Globus pallidus (tissue), 1 donor: ENCODE measurements around the gene DOCK3.
"Not testable (repeated sequence)": the region's sequence is repeated elsewhere in the genome, so short reads cannot be mapped to it uniquely, and the experiment has no call there.

Experiments used
- DNase-seq: peaks from one replicate; pipeline ENCODE4 v3.0.0-alpha.2; 2015; ENCODE audit warnings: low spot score

Gene DOCK3

DNA sequence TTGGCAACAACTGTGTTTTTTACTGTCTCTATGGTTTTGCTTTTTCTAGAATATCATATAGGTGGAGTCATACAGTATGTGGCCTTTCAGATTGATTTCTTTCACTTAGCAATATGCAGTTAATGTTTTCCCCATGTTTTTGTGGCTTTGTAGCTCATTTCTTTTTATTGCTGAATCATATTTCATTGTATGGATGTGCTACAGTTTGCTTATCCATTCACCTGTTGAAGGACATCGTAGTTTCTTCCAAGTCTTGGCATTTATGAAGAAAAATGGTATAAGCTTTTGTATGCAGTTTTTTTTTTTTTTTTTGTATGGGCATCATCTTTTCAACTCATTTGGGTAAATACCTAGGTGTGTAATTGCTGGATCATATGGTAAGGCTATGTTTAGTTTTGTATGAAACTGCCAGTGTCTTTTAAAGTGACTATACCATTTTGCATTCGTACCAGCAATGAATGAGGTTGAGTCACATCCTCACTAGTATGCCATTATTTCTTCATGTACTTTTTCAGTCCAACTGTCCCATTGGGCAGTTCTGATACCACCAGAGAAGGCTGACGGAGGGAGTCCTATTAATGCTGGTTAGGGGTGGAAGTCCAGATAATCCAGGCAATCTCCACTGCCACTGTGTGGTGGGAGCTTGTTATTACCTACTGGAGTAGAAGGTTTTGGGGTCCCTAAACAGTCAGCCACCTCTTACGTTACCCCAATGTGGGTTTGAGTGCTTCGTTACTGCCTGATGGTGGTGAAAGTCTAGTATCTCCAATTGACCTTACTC, 210.5 kb downstream of the DOCK3 start:
- no peak for DNase-seq

GRCh38 chr3:50890688-50891344, 216.1 kb downstream of the DOCK3 start:
- DNase-seq, result no peak

GRCh38 chr3:50901097-50901496, 226.4 kb downstream of the DOCK3 start:
- not testable (repeated sequence) for DNase-seq

GRCh38 chr3:50912746-50913145, 238.0 kb downstream of the DOCK3 start:
- no peak for DNase-seq

GRCh38 chr3:50913260-50913659, 238.5 kb downstream of the DOCK3 start:
- DNase-seq, result no peak

DNA sequence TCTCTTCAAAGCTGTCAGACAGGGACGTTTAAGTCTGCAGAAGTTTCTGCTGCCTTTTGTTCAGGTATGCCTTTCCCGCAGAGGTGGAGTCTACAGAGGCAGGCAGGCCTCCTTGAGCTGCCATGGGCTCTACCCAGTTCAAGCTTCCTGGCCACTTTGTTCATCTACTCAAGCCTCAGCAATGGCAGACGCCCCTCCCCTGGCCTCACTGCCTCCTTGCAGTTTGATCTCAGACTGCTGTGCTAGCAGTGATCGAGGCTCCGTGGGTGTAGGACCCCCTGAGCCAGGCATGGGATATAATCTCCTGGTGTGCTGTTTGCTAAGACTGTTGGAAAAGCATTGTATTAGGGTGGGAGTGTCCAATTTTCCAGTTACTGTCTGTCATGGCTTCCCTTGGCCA, 247.3 kb downstream of the DOCK3 start:
- DNase-seq, result not testable (repeated sequence)

DNA sequence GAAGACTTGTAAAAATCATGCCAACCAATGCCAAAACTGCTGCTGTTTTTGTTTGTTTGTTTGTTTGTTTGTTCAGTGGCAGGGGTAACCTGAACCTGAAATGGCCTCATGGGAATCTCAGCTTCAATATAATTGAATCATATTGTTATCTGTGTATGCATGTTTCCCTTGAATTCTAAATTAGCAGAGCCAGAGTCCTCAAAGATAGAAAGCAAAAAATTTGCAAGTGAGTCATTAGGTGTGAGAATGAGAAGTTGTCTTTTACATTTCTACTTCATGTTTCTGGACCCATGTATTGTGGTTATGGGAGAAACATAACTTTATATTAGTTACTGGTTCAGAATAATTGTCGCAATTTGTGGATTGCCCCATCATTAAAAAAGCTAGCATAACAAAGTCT, 249.2 kb downstream of the DOCK3 start:
- DNase-seq, result no peak

- no peak for DNase-seq
Measured at GRCh38 chr3:50924638-50925037, 249.9 kb downstream of the DOCK3 start.

DNA sequence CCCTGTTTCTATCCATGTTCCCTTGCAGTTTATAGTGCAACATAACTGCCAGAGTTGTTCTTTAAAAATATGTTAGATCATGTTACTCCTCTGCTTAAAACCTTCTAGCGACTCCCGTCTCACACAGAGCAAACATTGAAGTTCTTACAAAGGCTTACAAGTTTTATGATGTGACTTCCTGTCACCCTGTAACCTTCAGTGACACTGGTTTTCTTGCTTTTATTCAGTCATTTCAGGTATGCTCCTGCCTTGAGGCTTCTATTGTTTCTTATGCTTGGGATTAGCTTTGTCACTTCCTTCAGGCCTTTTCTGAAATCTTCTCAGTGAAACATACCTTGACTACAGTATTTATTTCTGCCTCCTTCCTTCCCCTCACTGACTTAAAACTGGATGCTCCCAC, 252.1 kb downstream of the DOCK3 start:
- DNase-seq, result no peak

- DNase-seq, result no peak
Measured at GRCh38 chr3:50930371-50931208, 255.9 kb downstream of the DOCK3 start.

DNA sequence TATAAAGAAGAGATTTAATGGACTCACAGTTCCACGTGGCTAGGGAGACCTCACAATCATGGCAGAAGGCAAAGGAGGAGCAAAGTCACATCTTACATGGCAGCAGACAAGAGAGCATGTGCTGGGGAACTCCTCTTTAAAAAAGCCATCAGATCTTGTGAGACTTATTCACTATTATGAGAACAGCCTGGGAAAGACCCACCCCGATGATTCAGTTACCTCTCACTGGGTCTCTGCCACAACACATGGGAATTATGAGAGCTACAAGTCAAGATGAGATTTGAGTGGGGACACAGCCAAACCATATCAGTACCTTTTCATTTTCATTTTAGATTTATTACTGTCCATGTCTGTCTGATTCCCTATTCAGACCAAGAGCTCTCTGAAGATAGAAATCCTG, 258.2 kb downstream of the DOCK3 start:
- DNase-seq, result not testable (repeated sequence)

GRCh38 chr3:50936389-50936788, 261.7 kb downstream of the DOCK3 start:
- DNase-seq, result no peak

DNA sequence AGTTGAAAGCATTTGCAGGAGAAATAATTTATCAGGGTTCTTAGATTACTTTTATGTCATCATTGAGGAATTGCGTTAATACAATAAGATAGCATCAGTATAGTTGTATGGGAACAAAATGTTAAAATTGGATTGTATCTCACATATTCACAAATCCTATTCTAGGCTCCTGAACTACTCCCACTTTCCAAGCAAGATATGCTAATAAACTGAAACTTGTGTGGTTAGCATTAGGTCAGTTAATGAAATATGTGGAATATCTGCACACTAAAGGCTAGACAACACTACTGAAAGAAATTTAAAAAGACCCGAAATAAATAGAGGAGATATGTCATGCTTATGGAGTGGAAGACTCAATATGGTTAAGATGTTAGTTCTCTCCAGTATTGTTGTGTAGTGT, 272.7 kb downstream of the DOCK3 start:
- no peak for DNase-seq

DNA sequence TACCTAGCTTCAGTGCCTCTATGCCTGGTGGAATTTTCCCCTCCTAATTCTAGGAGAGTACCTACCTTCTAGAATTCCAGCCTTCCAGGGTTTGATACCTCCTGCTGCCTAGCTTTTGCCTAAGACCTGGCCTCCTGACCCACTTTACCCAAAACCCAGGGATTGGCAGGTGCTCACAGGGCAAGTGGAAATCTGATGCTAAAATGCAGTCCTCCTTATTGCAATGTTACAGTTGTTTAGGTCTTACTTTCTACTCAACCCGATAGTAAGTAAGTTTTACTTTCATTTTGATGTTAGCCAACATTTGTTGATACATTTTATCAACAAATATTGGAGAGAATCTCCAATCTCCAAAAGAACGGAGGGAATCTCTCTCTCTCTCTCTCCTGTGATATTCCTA, 275.9 kb downstream of the DOCK3 start:
- DNase-seq, result no peak

DNA sequence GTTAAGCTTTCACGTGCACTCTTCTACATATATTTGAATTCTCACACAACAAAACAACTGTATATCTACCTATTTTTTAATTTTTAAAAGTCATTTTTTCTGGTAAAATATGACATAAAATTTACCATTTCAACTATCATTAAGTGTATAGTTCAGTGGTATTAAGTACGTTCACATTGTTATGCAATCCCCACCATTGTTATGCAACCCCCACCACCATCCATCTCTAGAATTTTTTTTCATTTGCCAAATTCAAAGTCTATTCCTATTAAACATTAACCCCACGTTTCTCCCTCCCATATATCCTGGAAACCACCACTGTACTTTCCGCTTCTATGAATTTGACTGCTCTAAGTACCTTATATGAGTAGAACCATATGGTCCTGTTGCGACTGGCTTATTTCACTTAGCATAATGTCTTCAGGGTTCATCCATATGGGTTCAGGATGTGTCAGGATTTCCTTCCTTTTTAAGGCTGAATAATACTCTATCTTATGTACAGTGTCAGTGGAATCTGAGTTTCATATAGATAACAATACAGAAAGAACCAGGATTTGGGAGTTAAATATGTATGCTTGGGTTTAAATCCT, 279.2 kb downstream of the DOCK3 start:
- DNase-seq, result no peak

DNA sequence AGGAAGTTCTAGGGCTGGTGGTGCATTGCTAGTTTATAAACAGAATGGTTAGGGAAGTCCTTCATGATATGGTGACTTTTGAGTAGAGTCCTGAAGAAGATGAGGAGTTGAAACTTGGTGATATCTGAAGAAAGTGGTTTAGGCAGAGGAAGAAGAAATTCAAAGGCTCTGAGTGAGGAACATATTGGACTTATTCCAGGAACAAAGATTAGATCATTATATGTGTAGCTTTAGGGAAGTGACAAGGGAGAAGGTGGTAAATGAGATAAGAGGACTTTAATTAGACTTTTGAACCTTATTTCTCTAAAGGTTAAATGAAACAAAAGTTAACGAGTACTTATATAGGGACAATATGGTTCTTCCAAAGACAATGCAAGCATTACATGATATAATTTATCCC, 286.7 kb downstream of the DOCK3 start:
- no peak for DNase-seq

GRCh38 chr3:50971487-50971924, 296.8 kb downstream of the DOCK3 start:
- no peak for DNase-seq

- no peak for DNase-seq
Measured at GRCh38 chr3:50972029-50972428, 297.3 kb downstream of the DOCK3 start.

DNA sequence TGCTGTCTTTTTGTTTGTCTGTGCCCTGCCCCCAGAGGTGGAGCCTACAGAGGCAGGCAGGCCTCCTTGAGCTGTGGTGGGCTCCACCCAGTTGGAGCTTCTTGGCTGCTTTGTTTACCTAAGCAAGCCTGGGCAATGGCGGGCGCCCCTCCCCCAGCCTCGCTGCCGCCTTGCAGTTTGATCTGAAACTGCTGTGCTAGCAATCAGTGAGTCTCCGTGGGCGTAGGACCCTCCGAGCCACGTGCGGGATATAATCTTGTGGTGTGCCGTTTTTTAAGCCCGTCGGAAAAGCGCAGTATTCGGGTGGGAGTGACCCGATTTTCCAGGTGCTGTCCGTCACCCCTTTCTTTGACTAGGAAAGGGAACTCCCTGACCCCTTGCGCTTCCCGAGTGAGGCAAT, 303.9 kb downstream of the DOCK3 start:
- DNase-seq, result not testable (repeated sequence)

DNA sequence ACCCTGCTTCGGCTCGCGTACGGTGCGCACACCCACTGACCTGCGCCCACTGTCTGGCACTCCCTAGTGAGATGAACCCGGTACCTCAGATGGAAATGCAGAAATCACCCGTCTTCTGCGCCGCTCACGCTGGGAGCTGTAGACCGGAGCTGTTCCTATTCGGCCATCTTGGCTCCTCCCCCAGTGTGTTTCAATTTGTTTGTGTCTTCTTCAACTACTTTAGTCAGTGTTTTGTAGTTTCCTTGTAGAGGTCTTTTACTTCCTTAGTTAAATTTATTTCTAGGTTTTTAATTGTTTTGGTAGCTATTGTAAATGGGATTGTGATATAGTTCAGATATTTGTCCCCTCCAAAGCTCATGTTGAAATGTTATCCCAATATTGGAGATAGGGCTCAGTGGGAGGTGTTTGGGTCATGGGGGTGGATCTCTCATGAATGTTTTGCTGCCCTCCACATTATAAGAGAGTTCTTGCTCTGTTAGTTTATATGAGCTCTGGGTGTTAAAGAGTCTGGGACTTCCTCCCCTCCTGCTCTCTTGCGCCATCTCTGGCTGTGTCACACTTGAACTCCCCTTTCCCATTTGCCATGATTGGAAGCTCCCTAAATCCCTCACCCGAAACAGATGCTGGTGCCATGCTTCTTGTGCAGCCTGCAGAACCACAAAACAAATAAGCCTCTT, 304.4 kb downstream of the DOCK3 start:
- DNase-seq, result no peak

DNA sequence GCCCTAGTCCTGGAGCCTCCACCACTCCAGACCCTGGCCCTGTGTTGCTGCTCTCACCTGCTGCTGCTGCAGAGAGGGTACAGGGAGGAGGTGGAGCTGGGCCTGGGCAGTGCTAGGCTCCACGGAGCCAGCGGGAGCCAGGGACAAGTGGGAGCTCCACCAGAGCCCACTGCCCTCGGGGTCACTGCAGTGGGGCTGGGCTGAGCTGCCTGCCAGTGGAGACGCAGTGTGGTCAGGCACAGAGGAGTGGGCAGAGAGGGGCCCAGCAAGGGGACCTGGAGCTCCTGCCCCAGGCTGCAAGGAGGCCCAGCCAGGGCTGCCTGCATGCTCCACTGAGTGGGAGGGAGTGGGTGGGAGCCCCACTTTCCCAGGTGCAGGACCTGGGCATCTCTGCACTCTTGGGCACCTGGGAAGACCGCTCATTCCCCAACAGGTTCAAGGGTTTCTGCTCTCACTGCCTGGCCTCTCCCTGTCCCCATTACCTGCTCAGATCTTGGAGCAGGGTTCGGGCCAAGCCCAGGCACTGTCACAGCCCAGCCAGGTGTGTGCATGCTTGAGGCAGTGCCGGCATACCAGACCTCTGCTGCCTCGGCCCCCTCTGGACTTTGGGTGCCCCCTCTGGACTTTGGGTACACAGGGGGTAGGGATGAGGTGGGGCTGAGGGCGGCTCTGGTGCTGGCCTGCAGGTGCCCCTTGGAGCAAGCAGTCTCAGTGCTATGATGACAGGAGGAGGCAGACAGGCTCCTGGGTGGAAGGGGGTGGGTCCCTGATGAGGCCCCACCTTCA, 308.0 kb downstream of the DOCK3 start:
- no peak for DNase-seq
